ENCODE data around the gene QPCT.
A peak's percentile ranks its signal among the peaks of the same experiment; 100 is the strongest.
"Not testable (repeated sequence)": the region's sequence is repeated elsewhere in the genome, so short reads cannot be mapped to it uniquely, and the experiment has no call there.

The QPCT gene

DNA sequence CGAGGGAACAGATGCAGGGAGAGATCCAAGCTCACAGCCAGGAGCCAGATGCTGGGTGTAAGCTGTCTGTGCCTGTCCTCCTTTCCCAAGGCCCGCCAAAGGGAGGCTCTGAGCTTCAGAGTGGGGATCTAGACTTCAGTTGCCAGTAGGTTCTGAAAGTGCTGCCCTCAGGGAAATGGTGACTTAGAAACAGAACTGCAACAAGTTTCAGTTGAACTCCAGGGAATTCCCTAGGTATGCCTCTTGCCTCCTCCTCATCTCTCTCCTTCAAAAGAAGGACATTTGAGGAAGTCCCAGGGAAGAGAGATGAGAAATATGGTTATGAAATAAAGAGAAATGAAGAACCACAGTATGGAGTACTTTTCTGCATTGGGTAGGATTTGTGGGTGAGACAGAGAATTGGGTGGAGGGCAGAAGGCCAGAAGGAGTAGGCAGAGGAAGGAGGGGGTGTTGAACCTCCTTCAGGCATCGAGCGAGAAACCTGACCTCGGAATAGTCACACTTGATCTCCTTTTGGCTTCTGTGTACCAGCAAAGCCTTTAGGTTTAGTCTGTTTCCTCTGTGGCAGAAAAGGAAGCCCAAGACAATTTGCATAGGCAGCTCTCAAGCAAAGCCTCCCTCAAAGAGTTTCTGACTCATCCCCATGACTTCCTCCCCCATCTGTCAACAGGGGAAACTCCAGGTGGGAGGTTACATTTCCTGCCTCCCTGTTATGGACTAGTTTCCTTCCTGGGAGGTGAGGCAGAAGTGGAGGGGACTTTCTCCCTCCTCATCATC lies 45.7 kb downstream of the QPCT start:
- DNase-seq (ENCODE audit: low read depth in 2 of 2), result peak; percentile 36 to 59

DNA sequence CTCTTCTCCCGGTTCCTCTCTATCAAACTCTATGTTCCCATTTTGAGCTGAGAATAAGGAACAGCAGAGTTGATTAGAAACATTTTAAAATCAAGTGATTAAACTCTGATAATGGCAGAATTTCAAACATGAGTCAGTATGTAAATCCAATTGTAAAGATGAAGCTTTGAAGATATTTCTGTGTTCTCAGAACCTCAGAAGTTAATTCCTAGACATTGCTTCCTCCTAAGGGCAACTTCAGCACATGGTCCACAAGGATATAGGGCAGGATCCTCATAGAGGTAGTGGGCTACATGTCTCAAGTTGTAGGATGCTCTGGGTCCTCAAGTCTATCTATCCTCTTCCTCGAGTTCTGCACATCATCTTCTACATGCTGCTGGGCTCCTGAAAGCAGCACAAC lies 46.3 kb downstream of the QPCT start:
- DNase-seq (ENCODE audit: low read depth in 2 of 2), result no peak

DNA sequence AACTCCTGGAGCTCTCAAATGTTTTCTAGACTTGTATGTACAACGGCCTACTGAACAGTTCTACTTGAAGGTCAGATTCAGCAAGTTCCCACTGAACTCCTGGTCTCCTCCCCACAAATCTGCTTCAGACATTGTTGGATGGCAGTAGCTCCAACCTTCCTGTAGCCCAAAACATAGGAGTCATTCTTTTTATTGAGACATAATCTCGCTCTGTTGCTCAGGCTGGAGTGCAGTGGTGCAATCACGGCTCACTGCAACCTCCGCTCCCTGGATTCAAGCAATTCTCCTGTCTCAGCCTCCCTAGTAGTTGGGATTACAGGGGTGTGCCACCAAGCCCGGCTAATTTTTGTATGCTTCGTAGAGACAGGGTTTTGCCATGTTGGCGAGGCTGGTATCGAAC lies 47.3 kb downstream of the QPCT start:
- DNase-seq (ENCODE audit: low read depth in 2 of 2), result no peak

DNA sequence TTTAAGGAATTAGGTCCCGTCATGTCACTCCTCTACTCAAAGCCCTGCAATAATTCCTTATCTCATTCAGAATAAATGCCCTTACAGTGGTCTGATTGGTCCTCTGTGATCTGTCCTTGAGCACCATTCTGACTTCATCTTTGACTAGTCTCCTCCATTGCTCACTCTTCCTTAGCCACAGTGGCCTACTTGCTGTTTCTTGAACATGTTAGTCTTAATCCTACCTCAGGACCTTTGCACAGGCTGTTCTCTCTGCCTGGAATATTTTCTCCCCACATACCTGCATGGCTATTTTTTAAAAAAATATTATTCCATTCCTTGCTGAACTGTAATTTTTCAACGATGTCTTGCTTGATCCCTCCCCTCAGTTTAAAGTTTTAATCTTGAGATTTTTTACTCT lies 48.0 kb downstream of the QPCT start:
- no peak for DNase-seq (ENCODE audit: low read depth in 2 of 2)

DNA sequence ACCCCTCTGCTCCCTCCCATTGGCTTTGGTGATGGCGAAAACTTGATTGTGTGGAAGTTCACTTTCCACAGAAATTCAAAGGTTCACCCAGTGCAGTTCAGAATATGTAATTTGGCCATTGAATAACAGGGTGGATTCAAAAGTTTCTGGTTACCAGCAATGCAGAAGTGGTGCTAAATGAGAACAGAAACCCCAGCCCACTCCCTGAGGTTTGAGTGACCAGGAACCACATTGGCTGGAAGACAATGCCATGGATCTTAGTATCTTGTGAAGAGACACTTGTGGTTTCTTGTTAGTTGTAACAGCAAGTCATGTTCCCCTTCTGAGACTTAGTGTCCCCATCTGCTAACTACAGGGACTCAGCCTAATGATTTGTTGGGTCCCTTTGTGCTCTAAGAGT lies 49.8 kb downstream of the QPCT start:
- DNase-seq (ENCODE audit: low read depth in 2 of 2), result no peak

DNA sequence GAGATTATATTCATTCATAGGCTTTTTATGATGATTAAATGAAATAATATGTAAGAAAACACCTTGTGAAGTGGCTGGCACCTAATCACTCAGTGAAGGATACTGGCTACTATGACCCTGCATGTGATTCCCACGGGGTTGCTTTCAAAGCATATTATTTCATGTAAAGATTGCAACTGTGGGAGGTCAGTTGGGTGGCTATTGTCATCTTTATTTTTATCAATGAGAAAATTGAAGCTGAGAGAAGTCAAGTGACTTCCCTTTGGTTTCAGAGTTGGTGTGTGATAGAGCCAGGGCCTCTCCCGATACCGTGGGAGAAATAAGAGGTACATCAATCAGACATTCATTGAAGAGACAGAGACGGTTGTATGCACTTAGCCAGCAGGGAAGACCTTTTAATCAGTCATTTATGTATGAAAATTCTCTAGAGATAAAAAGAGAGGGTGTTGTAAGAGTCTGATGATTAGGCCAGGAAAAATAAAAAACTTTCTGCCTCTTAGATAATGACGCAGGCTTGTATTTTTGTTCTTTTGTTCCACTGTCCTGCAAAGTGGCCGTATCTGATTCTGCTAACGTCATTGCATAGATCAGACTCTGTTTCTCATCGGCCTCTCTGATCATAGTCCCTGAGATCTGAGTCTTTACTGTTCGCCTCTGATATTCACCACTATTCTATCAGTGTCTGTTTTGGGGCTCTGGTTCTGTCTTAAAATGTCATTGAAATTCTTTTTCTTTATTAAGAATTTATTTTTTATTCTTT lies 50.5 kb downstream of the QPCT start:
- DNase-seq (ENCODE audit: low read depth in 2 of 2), result no peak

DNA sequence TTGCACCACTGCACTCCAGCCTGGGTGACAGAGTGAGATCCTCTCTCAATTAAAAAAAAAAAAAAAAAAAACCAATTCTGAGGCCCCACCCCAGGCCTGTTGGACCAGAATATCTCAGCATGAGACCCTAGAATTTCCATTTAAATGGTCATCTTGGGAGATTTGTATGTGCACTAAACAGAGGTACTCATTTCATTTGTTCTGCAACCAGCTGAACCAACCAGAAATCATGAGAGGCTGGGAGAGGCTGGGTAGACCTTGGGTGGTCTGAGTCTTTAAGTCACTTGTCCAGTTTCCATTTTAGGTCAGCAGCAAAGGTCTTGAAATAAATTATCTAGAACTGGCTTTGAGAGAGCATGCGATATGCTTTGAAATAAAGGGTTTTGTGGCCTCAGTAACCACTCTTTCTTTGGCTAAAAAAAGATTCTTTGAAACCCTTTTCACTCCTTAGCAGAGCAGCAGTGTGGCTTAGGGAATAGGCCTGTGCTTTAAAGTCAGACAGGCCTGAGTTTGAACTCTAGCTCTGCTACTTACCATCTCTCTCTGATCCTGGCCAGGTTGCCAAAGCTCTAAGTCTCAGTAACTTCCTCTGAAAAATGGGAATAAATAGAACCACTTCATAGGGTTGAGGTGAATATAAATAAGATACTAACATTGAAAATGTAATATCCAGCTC lies 52.6 kb downstream of the QPCT start:
- DNase-seq (ENCODE audit: low read depth in 2 of 2), result no peak

DNA sequence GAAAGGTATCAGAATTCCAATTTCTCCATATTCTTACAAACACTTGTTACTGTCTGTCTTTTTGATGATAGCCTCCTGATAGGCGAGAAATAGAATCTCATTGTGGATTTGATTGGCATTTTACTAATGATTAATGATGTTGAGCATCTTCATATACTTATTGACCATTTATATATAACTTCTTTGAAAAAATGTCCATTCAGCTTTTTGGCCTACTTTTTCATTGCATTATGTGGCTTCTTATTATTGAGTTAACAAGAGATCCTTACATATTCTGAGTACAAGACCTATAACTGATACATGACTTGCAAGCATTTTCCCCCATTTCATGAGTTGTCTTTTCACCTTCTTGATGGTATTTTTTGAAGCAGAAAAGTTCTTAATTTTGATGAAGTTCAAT lies 54.6 kb downstream of the QPCT start:
- DNase-seq (ENCODE audit: low read depth in 2 of 2), result no peak

DNA sequence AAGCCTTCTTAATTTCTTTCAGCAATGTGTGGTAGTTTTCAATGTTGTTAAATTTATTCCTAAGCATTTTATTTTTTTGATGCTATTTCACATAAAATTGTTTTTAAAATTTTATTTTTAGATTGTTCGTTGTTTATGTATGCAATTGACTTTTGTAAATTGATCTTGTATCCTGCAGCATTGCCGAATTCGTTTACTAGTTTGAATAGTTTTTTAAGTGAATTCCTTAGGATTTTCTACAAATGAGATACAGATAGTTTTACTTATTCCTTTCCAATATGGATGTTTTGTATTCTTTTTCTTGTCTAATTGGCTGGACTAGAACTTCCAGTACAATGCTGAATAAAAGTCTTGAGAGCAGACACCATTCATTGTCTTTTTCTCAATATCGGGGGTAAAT lies 55.6 kb downstream of the QPCT start:
- no peak for DNase-seq (ENCODE audit: low read depth in 2 of 2)

DNA sequence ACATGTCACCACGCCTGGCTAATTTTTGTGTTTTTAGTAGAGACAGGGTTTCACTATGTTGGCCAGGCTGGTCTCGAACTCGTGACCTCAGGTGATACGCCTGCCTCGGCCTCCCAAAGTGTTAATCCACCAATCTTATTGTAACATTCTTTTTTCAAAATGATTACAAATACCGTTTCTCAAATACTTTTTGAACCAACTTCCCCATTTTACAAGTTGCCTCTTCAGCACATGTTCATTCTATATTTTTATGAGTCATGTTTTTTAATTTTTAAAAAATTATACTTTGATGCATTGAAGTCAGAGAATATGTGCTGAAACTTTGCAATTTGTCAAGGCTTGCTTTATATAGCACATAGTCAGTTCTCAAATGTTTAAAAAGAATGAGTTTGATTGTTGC lies 58.2 kb downstream of the QPCT start:
- DNase-seq (ENCODE audit: low read depth in 2 of 2), result no peak

DNA sequence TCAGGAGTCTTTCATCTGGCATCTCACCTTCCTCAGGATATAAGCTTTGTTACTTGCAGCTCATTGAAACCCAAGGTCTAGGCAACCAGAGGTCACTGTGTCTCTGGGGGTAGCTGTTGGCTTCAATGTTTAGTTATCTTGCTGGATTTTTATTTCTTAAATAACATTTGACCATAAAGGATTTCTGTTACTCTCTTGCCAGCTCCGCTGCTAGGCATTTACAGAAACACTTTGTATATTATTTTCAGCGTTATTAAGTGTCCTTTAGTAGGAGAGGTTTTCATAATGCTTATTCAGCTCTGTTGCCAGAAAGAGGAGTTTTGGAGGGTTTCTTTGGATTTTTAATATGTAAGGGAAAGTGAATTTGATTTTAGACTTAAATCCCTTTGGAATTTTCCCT lies 61.4 kb downstream of the QPCT start:
- DNase-seq (ENCODE audit: low read depth in 2 of 2), result no peak

DNA sequence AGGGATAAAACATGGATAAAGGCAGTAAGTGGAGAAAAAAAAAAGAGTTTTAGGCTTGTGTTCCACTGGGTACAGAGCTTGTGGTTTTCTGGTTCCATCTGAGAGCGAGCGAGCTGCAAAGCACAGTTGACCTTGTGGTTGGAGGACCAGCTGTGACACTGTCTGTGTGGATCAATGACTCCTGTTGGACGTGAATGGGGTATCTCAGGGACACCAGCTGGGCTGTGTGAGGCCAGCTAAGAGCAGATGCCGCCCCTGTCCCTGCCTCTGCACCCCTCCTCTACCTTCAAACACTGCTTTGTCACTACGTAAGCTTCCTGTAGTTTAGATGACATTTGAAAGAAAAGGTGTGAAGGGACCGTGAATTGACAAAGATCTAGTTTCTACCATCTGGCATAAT lies 67.8 kb downstream of the QPCT start:
- no peak for DNase-seq (ENCODE audit: low read depth in 2 of 2)

DNA sequence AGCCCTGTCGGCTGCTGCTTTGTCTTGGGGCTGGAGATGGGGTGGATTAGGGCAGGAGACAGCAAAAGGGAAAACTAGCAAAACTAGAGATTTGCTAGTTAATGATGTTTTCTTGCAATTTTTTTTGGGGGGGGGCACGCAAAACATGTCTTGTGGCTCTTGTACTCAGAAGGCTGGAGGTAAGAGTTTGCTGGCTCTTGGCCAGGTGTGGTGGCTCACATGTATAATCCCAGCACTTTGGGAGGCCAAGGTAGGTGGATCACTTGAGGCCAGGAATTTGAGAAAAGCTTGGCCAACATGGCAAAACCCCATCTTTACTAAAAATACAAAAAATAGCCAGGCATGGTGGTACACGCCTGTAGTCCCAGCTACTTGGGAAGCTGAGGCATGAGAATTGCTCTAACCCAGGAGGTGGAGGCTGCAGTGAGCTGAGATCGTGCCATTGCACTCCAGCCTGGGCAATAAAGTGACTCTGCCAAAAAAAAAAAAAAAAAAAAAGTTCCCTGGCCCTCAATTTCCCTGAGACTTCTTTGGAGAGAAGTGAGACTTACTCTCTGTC lies 69.6 kb downstream of the QPCT start:
- DNase-seq (ENCODE audit: low read depth in 2 of 2), result not testable (repeated sequence)

DNA sequence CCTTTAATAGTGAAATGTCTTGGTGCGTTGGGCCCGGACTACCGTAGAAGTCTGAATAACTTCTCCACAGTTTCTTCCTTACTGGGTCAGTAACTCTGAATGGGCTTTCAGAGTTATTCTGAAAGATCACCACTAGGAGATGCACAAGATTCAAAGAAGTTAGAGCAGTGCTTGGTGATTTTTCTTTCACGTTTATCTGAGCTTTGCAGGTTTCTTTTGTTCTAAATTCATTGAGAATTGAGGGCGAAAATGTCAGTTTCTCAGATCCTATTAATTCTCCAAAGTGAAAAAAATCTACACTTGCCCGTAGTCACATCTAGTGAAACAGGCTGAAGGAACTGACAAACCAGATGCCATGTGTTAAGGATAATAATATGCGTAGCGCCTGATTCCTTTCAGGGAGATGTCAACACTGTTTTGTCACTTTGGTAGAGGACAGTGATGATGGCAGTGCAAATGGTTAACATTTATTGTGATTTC lies 70.1 kb downstream of the QPCT start:
- no peak for DNase-seq (ENCODE audit: low read depth in 2 of 2)

DNA sequence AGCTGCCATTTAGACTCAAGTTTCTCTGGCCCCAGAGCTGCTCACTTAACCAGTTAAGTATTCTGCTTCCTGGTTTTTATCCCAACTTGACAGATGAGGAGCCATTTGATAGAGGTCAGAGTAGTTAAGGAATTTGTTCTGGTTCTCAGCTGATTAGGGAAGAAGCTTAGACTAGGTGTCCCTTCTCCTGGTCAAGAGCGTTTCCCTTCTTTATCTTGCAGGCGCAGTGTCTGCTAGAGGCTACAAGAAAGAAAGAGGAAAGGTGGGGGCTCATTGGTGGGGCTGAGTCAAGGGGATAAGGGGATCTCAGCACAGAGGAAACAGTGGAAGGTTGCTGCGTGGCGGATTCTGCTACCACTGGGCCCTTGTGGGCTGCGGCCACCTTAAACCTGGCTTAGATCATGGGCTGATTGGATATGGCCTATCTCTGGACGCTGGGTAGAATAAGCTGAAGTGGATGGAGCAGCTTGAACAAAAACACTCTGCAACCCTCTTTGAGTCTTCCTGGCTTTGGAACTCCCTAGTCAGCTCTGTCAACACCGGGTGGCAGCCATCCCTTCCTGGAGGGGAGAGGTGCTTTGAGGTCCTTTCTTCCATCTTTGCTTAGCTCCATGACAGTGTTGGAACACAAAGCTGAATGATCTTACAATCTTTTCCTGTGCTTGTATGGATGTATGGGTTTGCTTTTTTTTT lies 70.8 kb downstream of the QPCT start:
- DNase-seq (ENCODE audit: low read depth in 2 of 2), result no peak

DNA sequence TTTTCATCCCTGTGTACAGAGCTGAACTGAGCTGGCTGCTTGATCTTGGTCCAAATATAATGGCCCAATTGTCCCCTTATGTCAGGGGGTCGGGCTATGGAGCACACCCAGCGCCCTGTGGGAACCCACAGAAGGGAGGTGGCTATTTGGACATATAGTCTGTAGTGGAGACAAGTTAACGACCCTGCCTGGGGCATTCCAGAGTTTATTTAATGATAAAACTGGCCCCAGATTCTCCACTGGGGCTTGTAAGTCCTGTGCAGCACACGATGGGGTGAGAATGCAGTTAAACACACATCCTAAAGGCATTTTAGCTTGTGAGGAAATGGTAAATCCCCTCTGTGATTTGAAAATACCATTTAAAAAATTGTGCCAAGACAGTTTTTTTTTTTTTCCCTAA lies 72.9 kb downstream of the QPCT start:
- no peak for DNase-seq (ENCODE audit: low read depth in 2 of 2)

DNA sequence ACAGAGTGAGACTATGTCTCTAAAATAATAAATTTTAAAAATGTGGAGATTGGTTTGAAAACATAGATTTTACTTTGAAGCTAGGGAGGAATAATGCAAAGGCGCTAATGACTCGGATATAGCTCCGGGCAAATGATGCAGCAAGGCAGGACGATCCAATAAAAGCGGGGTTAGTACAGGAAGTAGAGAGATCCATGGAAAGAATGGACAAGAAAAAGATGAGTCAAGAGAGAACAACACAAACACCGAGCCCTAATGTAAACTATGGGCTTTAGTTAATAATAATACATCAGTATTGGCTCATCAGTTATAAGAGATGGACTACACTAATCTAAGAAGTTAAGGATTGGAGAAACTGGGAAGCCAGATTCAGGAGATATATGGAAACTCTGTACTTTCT lies 74.5 kb downstream of the QPCT start:
- DNase-seq (ENCODE audit: low read depth in 2 of 2), result no peak

DNA sequence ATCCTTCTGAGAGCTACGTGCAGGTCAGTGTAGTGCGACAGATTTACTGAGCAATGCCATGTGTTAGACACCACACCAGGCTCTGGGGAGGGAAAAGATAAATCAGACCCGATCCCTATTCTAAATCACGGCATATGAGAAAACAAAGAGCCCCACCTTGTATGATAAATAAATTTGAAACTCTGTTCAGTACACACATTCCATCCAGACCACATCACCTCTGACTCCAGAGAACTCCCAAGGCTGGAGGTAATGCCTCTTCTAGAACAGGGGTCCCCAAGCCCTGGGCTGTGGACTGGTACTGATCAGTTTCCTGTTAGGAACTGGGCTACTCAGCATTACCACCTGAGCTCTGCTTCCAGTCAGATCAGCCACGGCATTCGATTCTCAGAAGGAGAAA lies 77.3 kb downstream of the QPCT start:
- DNase-seq (ENCODE audit: low read depth in 2 of 2), result no peak

DNA sequence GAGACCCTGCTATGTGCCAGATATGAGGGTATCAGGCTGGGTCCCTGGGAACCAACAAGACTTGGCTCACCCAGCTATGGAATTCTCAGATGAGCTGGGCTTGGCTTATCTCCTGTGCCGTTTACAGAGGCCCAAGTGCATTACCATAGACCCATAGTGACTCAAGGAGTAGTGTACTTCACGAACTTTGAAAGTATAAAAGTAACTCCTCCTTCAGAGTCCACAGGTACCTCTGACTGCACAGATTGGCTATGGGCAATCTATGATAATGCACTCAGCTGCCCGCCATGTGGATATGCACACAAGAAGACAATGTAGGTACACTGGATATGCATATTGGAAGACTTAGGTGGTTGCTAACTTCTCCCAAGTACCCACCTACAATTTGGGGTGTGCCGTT lies 78.4 kb downstream of the QPCT start:
- no peak for DNase-seq (ENCODE audit: low read depth in 2 of 2)
